GM12865 (cell line): ENCODE data around the gene C3orf18.

ENCODE experiments used
- DNase-seq: peaks from one replicate; pipeline ENCODE4 v3.0.0; 2010; ENCODE audit warnings: low read depth
- H3K4me3 ChIP-seq: 2 replicates; pipeline ENCODE4 v1.5.1; 2011; ENCODE audit warnings: mild to moderate bottlenecking, low read depth, low read length, control low read depth
- CTCF ChIP-seq: IDR thresholded peaks from 2 replicates; pipeline ENCODE4 v1.5.1; 2011; ENCODE audit warnings: low read length, control low read depth, low read depth, inconsistent platforms; ENCODE audit not compliant: insufficient read depth; ENCODE audit errors: missing control alignments

The C3orf18 gene

GRCh38 chr3:50607271-50608091, 39.9 kb upstream of the C3orf18 start:
- no peak for DNase-seq
- no peak overlapping the region for H3K4me3 ChIP-seq
- TF ChIP-seq CTCF = no peak

GRCh38 chr3:50606596-50606995, 39.0 kb upstream of the C3orf18 start:
- no peak overlapping the region for H3K4me3 ChIP-seq
- DNase-seq = no peak
- TF ChIP-seq CTCF = no peak

- no peak overlapping the region for H3K4me3 ChIP-seq
- TF ChIP-seq CTCF = no peak
- DNase-seq = no peak
These were observed 38.4 kb upstream of the C3orf18 start for GRCh38 chr3:50605901-50606326.

GRCh38 chr3:50604628-50605588, 37.4 kb upstream of the C3orf18 start:
- H3K4me3 ChIP-seq = no peak overlapping the region
- no peak for DNase-seq
- TF ChIP-seq CTCF = no peak

- no peak overlapping the region for H3K4me3 ChIP-seq
- DNase-seq = no peak
- no peak for TF ChIP-seq CTCF
These were observed 36.6 kb upstream of the C3orf18 start for GRCh38 chr3:50604110-50604621.

- TF ChIP-seq CTCF = no peak
- no peak overlapping the region for H3K4me3 ChIP-seq
- no peak for DNase-seq
These were observed 35.9 kb upstream of the C3orf18 start for GRCh38 chr3:50603261-50604109.
